RKO (cell line): ENCODE data around the gene GGA2.
"Not testable (repeated sequence)": the region's sequence is repeated elsewhere in the genome, so short reads cannot be mapped to it uniquely, and the experiment has no call there.

Experiments used
- DNase-seq: peaks from one replicate; pipeline ENCODE4 v3.0.0-alpha.2; 2016; ENCODE audit warnings: low spot score

GGA2 gene

GRCh38 chr16:23504453-23505179, 5.7 kb downstream of the GGA2 start:
- peak; percentile 97 for DNase-seq

GRCh38 chr16:23504076-23504452, 6.2 kb downstream of the GGA2 start:
- no peak for DNase-seq

GRCh38 chr16:23502466-23502865, 7.8 kb downstream of the GGA2 start:
- DNase-seq: no peak

- DNase-seq: no peak
These were observed 9.0 kb downstream of the GGA2 start for GRCh38 chr16:23501291-23501690.

GRCh38 chr16:23500862-23501225, 9.4 kb downstream of the GGA2 start:
- DNase-seq: no peak

- DNase-seq: no peak
These were observed 10.0 kb downstream of the GGA2 start for GRCh38 chr16:23500212-23500861.

- no peak for DNase-seq
These were observed 10.5 kb downstream of the GGA2 start for GRCh38 chr16:23499801-23500200.

- DNase-seq: no peak
These were observed 11.4 kb downstream of the GGA2 start for GRCh38 chr16:23498863-23499262.

- no peak for DNase-seq
These were observed 12.8 kb downstream of the GGA2 start for GRCh38 chr16:23497543-23497868.

GRCh38 chr16:23496821-23497542, 13.3 kb downstream of the GGA2 start:
- DNase-seq: no peak

GRCh38 chr16:23495671-23496070, 14.6 kb downstream of the GGA2 start:
- no peak for DNase-seq

- no peak for DNase-seq
These were observed 16.1 kb downstream of the GGA2 start for GRCh38 chr16:23494188-23494587.

GRCh38 chr16:23491490-23492391, 18.6 kb downstream of the GGA2 start:
- no peak for DNase-seq

GRCh38 chr16:23486480-23486879, 23.8 kb downstream of the GGA2 start:
- DNase-seq: no peak

GRCh38 chr16:23485841-23486240, 24.5 kb downstream of the GGA2 start:
- no peak for DNase-seq

GRCh38 chr16:23485257-23485614, 25.1 kb downstream of the GGA2 start:
- no peak for DNase-seq

- DNase-seq: no peak
These were observed 25.6 kb downstream of the GGA2 start for GRCh38 chr16:23484510-23485256.

- not testable (repeated sequence) for DNase-seq
These were observed 26.8 kb downstream of the GGA2 start for GRCh38 chr16:23483492-23483891.

GRCh38 chr16:23482778-23483177, 27.5 kb downstream of the GGA2 start:
- DNase-seq: no peak

GRCh38 chr16:23480257-23480656, 30.0 kb downstream of the GGA2 start:
- no peak for DNase-seq

- DNase-seq: no peak
These were observed 31.2 kb downstream of the GGA2 start for GRCh38 chr16:23479138-23479537.

GRCh38 chr16:23478566-23478965, 31.7 kb downstream of the GGA2 start:
- no peak for DNase-seq
